ENCODE measurements around the gene SNAPC2.
"Not testable (repeated sequence)": the region's sequence is repeated elsewhere in the genome, so short reads cannot be mapped to it uniquely, and the experiment has no call there.

DNA sequence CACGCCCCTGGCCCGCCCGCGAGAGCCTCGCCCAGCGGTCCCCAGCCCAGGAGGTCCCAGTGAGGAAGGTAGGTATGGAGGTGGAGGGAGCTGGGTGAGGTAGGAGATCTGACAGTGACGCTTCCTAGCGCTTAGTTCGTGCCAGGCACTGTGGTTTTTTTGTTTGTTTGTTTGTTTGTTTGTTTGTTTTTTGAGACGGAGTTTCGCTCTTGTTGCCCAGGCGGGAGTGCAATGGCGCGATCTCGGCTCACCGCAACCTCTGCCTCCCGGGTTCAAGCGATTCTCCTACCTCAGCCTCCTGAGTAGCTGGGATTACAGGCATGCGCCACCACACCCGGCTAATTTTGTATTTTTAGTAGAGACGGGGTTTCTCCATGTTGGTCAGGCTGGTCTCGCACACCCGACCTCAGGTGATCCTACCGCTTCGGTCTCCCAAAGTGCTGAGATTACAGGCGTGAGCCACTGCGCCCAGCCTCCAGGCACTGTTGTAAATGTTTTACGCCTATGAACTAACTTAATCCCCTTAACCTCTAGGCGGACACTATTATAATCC, 2.0 kb upstream of the SNAPC2 start:
- TF ChIP-seq, protein P1, sequence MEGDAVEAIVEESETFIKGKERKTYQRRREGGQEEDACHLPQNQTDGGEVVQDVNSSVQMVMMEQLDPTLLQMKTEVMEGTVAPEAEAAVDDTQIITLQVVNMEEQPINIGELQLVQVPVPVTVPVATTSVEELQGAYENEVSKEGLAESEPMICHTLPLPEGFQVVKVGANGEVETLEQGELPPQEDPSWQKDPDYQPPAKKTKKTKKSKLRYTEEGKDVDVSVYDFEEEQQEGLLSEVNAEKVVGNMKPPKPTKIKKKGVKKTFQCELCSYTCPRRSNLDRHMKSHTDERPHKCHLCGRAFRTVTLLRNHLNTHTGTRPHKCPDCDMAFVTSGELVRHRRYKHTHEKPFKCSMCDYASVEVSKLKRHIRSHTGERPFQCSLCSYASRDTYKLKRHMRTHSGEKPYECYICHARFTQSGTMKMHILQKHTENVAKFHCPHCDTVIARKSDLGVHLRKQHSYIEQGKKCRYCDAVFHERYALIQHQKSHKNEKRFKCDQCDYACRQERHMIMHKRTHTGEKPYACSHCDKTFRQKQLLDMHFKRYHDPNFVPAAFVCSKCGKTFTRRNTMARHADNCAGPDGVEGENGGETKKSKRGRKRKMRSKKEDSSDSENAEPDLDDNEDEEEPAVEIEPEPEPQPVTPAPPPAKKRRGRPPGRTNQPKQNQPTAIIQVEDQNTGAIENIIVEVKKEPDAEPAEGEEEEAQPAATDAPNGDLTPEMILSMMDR (IDR thresholded peaks at IDR 0.05; ENCODE audit: insufficient read depth, low read length) = not testable (repeated sequence)
- not testable (repeated sequence) for TF ChIP-seq SPI1 (IDR thresholded peaks at IDR 0.05; ENCODE audit: borderline replicate concordance, low read depth)

Measured in HL-60 (cell line).